Measurements from ENCODE around the gene SLC38A3. TPM values are rescaled to one million over a fixed set of nuclear protein-coding genes. Genes with fewer than 3 reads are reported as not detected.

SLC38A3 gene
- total RNA-seq, 1 donor from 2014 or later: not detected

- H3K36me3 ChIP-seq: no peaks in the 10 kb centered on the region
- H3K4me3 ChIP-seq: peak overlapping the region in 1 of 2 donors; percentile 43
- no peaks in the 10 kb centered on the region for H3K27me3 ChIP-seq
- no peak for DNase-seq (ENCODE audit: low spot score in 2 of 2)
- H3K9me3 ChIP-seq: no peaks in the 10 kb centered on the region
- H3K4me1 ChIP-seq: peaks cover 30 to 86% of the 10 kb centered on the region in 2 donors
- intact Hi-C loops (cut with DNase I): loop anchor here (5.0 kb wide), 1 partner anchor 662 kb away; no protein-coding TSS in a partner anchor
- peak overlapping the region; percentile 88 to 94 for H3K27ac ChIP-seq
- TF ChIP-seq, protein P1, sequence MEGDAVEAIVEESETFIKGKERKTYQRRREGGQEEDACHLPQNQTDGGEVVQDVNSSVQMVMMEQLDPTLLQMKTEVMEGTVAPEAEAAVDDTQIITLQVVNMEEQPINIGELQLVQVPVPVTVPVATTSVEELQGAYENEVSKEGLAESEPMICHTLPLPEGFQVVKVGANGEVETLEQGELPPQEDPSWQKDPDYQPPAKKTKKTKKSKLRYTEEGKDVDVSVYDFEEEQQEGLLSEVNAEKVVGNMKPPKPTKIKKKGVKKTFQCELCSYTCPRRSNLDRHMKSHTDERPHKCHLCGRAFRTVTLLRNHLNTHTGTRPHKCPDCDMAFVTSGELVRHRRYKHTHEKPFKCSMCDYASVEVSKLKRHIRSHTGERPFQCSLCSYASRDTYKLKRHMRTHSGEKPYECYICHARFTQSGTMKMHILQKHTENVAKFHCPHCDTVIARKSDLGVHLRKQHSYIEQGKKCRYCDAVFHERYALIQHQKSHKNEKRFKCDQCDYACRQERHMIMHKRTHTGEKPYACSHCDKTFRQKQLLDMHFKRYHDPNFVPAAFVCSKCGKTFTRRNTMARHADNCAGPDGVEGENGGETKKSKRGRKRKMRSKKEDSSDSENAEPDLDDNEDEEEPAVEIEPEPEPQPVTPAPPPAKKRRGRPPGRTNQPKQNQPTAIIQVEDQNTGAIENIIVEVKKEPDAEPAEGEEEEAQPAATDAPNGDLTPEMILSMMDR (IDR thresholded peaks at IDR 0.05): no peak
Measured at GRCh38 chr3:50164481-50164880, 40.6 kb upstream of the SLC38A3 start.

DNA sequence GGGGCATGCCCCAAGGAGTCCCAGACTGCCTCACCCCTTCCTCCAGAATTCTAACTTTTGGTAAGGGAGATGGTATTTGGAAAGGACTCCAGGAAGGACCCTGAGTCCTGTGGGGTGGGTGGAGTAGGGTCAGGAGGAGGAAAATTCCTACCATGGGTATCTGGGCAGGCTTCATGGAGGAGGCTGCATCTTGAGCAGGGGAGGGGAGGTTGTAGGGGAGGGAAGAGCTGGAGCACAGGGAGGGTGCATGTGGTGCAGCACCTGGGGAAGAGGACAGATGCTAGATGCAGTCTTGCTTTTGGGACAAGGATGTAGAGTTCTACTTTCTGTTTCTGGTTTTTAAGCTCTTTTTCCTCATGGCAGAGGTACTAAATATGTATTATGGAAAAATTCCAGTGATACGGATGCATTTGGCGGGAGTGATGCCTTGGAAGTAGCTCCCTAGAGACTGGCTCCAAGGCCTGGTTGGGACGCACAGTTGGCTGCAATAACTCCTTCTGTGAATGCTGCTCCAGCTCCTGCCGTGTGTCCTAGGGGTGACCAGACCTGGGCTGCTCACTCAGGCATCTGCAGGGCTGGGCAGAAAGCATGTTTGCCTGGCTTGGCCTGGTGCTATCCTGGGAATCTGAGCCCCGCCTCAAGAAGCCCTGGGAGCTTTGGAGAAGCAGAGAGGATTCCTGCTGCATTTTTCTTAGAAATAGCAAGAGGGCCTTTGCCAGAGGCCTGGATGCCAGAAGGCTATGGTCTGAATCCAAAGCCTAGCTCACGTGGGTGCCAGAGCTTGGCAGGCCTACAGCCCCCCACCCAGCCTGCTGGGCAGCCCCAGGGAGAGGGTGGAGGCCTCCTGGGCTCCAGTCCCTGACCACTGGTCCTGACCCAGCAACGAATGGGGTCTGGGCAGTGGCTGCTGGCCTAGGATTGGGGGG, 39.8 kb upstream of the SLC38A3 start:
- peak overlapping the region in 1 of 2 donors; percentile 43 for H3K4me3 ChIP-seq
- TF ChIP-seq, protein P1 (IDR thresholded peaks at IDR 0.05): no peak
- H3K27ac ChIP-seq: peak overlapping the region; percentile 88 to 94
- H3K4me1 ChIP-seq: peaks cover 30 to 81% of the 10 kb centered on the region in 2 donors
- intact Hi-C loops (cut with DNase I): loop anchor here (1.0 to 5.0 kb wide), 2 partner anchors 10 to 663 kb away; partner anchors contain the start of gene SEMA3F
- no peaks in the 10 kb centered on the region for H3K9me3 ChIP-seq
- peak in 1 of 2 donors; percentile 89 for DNase-seq (ENCODE audit: low spot score in 2 of 2)
- H3K36me3 ChIP-seq: no peaks in the 10 kb centered on the region
- no peaks in the 10 kb centered on the region for H3K27me3 ChIP-seq

GRCh38 chr3:50165910-50166538, 39.0 kb upstream of the SLC38A3 start:
- intact Hi-C loops (cut with DNase I): loop anchor here (1.0 kb wide), 1 partner anchor 11 kb away; the partner anchor contains the start of gene SEMA3F
- TF ChIP-seq, protein P1 (IDR thresholded peaks at IDR 0.05): no peak
- H3K4me1 ChIP-seq: peaks cover 30 to 76% of the 10 kb centered on the region in 2 donors
- H3K27me3 ChIP-seq: no peaks in the 10 kb centered on the region
- H3K27ac ChIP-seq: peak overlapping the region; percentile 76 to 88
- H3K4me3 ChIP-seq: peak overlapping the region in 1 of 2 donors; percentile 43
- no peaks in the 10 kb centered on the region for H3K9me3 ChIP-seq
- no peaks in the 10 kb centered on the region for H3K36me3 ChIP-seq
- peak in 1 of 2 donors; percentile 73 for DNase-seq (ENCODE audit: low spot score in 2 of 2)

DNA sequence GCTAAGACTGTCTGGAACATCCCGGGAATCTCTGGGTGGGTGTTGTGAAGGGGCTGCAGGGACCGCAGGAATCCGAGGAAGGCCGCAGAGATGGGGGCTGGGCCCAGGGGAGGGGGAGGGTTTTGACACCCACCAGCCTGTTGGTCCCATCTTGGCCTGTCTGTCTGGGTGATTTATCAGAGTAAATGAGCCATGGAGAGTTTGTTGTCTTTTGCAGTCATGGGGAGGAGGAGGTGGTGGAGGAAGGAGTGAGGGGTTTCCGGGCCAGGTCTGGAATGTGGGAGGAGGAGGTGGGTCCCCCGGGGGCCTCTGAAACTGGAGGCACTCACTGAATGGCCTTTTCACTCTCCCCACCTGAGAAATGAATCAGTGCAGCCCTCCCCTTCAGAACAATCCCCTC, 38.5 kb upstream of the SLC38A3 start:
- Histone ChIP-seq H3K4me1 (peaks cover 30 to 76% of the 10 kb centered on the region in 2 donors), H3K4me3 (peak overlapping the region in 1 of 2 donors; percentile 43), H3K9me3 (no peaks in the 10 kb centered on the region), H3K36me3 (no peaks in the 10 kb centered on the region), H3K27me3 (no peaks in the 10 kb centered on the region), H3K27ac (peak overlapping the region; percentile 76 to 88)
- TF ChIP-seq, protein P1 (IDR thresholded peaks at IDR 0.05): no peak
- no peak for DNase-seq (ENCODE audit: low spot score in 2 of 2)
- intact Hi-C loops (cut with DNase I): no loop called here

DNA sequence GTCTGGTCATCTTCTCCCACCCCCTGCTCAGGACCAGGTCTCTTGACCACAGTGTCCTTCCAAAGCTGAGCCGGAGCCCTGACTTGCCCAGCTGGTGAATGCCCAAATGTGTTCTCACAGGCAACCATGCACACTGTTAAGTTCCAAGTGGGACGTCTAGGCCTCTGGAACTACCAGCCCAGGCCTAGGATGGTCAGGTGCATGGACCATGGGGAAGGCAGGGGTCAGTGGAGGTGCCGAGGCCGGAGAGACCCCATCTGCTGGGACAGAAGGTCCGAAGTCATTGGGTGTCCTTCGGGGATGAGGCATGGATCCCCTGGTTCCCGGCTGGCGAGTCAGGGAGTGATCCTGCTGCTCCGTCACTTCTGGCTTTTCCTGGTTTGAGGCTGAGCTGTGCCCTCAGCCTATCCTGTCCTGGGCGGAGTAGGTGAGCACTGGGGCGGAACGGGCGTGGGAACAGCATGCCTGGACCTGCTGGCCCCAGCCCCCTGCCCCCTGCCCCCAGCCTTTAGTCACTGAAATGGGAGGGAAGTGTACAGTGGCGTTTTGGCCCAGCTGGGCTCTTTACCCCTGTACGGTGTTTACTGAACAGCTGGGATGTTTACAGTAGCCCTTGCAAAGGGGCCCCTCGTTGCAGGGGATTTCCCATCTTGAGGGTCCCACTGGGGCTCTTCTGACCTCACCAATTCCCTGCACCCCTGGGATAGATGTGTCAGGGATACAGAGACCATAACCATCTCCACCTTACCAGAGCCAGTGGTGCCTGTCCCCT, 37.8 kb upstream of the SLC38A3 start:
- no peaks in the 10 kb centered on the region for H3K36me3 ChIP-seq
- TF ChIP-seq, protein P1 (IDR thresholded peaks at IDR 0.05): no peak
- H3K4me1 ChIP-seq: peaks cover 30 to 69% of the 10 kb centered on the region in 2 donors
- H3K4me3 ChIP-seq: no peak overlapping the region
- no peaks in the 10 kb centered on the region for H3K27me3 ChIP-seq
- intact Hi-C loops (cut with DNase I): no loop called here
- no peak for DNase-seq (ENCODE audit: low spot score in 2 of 2)
- no peaks in the 10 kb centered on the region for H3K9me3 ChIP-seq
- H3K27ac ChIP-seq: peak overlapping the region; percentile 76 to 88

Data from ascending aorta (tissue), 2 donors.